Suprapubic skin (tissue), 4 donors: ENCODE measurements around the gene FGF18. TPM values are rescaled to one million over a fixed set of nuclear protein-coding genes. Genes with fewer than 3 reads are reported as not detected.
A peak's percentile ranks its signal among the peaks of the same experiment; 100 is the strongest.

Source experiments
- DNase-seq, 2 donors: peaks; one replicate each; pipeline ENCODE4 v3.0.0-alpha.2; 2019; ENCODE audit warnings: low spot score in 2 of 2
- H3K27ac ChIP-seq: fragments of 200-600 bp; sonication (generic); one replicate; pipeline ENCODE4 v1.5.1; 2019
- H3K27me3 ChIP-seq: fragments of 200-600 bp; sonication (generic); one replicate; pipeline ENCODE4 v1.5.1; 2019
- H3K36me3 ChIP-seq: fragments of 200-600 bp; sonication (generic); one replicate; pipeline ENCODE4 v1.5.1; 2019
- H3K4me1 ChIP-seq: fragments of 200-600 bp; sonication (generic); one replicate; pipeline ENCODE4 v1.5.1; 2019
- H3K4me3 ChIP-seq: fragments of 200-600 bp; sonication (generic); one replicate; pipeline ENCODE4 v1.5.1; 2019; ENCODE audit warnings: mild to moderate bottlenecking
- H3K9me3 ChIP-seq: fragments of 200-600 bp; sonication (generic); one replicate; pipeline ENCODE4 v1.5.1; 2019
- EP300 ChIP-seq: sonication (generic); formaldehyde crosslinking; IDR thresholded peaks from one replicate; pipeline ENCODE4 v1.6.1; 2017; ENCODE audit warnings: antibody characterized with exemption
- POLR2A ChIP-seq, 2 donors: fragments of 450-650 bp; IDR thresholded peaks; one replicate each; pipeline ENCODE4 v1.6.1; 2017; ENCODE audit warnings: antibody characterized with exemption in 2 of 2, mild to moderate bottlenecking in 2 of 2, moderate library complexity in 2 of 2
- POLR2AphosphoS5 ChIP-seq, 3 donors: sonication (generic); formaldehyde crosslinking; IDR thresholded peaks; one replicate each; pipeline ENCODE4 v1.6.1; 2017; ENCODE audit warnings: antibody characterized with exemption in 3 of 3
- WGBS: methylation state at CpG from one replicate; pipeline ENCODE4 v1.1.5; 2018; 5-methylcytosine and 5-hydroxymethylcytosine counted together
- total RNA-seq, 4 donors: library from RNA; depleted of rRNA; stranded (reverse); fragments of >200 nt; gene quantifications; one replicate each; pipeline ENCODE4 v1.1.0, GENCODE V29; 2016
- TF ChIP-seq, protein P1 (sequence below), 2 donors: fragments of 200-600 bp in 1 of 2; fragments of 450-650 bp in 1 of 2; sonication (generic) in 1 of 2; IDR thresholded peaks; one replicate each; pipeline ENCODE4 v1.5.1; 2016 to 2019; ENCODE audit warnings: antibody characterized with exemption in 2 of 2, mild to moderate bottlenecking in 1 of 2, moderate library complexity in 1 of 2

FGF18 gene
- total RNA-seq, 4 donors from 2014 or later, result 0.32 to 3.2 (median 0.50) TPM

DNA sequence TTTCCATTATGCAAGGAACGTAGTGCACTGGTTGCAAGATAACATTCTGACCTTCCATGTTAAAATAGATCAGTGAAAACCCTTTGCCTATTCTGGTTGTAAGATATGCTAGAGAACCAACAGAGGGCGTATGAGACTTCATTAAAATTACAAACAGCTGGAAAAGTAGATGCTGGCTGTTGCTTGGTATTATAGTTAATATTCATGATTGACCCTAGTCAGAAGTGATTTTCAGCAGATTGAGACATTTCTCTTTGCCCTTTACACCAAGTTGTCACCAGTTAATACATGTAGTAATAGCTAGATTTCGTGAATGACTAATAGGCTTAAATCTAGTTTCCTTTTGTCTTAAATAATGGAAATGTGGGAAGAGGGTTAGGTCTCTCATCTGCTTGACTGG is 13.8 kb upstream of the FGF18 start:
- no peak for DNase-seq
- no peaks in the 10 kb centered on the region for H3K9me3 ChIP-seq
- no peak for TF ChIP-seq EP300
- TF ChIP-seq POLR2A (IDR thresholded peaks at IDR 0.05), result no peak
- TF ChIP-seq POLR2AphosphoS5 (IDR thresholded peaks at IDR 0.05), result no peak
- TF ChIP-seq, protein P1, sequence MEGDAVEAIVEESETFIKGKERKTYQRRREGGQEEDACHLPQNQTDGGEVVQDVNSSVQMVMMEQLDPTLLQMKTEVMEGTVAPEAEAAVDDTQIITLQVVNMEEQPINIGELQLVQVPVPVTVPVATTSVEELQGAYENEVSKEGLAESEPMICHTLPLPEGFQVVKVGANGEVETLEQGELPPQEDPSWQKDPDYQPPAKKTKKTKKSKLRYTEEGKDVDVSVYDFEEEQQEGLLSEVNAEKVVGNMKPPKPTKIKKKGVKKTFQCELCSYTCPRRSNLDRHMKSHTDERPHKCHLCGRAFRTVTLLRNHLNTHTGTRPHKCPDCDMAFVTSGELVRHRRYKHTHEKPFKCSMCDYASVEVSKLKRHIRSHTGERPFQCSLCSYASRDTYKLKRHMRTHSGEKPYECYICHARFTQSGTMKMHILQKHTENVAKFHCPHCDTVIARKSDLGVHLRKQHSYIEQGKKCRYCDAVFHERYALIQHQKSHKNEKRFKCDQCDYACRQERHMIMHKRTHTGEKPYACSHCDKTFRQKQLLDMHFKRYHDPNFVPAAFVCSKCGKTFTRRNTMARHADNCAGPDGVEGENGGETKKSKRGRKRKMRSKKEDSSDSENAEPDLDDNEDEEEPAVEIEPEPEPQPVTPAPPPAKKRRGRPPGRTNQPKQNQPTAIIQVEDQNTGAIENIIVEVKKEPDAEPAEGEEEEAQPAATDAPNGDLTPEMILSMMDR (IDR thresholded peaks at IDR 0.05), result peak in 1 of 2 donors; percentile 15
- H3K36me3 ChIP-seq, result peaks cover 60% of the 10 kb centered on the region
- no peaks in the 10 kb centered on the region for H3K27me3 ChIP-seq
- peaks cover 4% of the 10 kb centered on the region for H3K4me1 ChIP-seq
- 43% methylated on average over 3 of the region's 3 CpGs for WGBS
- H3K4me3 ChIP-seq, result no peak overlapping the region
- no peak overlapping the region for H3K27ac ChIP-seq

DNA sequence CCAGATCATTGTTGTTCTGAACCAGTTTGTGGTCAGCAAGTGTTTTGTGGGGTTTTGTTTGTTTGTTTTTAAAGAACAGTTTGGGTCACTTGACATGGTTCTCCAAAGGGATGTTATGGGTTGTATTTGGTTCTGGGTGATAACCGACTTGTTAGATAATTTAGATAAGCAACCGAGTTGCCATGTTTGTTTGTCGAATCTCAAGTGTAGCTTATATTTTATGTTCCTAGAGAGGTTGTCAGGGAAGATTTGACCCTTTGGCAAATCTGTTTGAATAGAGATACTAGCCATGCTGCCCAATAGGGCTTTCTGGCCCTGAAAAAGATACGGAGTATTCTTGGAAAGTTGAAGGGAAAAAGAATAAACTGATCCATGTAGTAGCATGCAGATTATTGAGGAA is 12.2 kb upstream of the FGF18 start:
- H3K4me3 ChIP-seq, result no peak overlapping the region
- DNase-seq, result no peak
- peaks cover 62% of the 10 kb centered on the region for H3K36me3 ChIP-seq
- no peak for TF ChIP-seq EP300
- TF ChIP-seq POLR2AphosphoS5 (IDR thresholded peaks at IDR 0.05), result no peak
- TF ChIP-seq, protein P1 (IDR thresholded peaks at IDR 0.05), result no peak
- H3K4me1 ChIP-seq, result peaks cover 4% of the 10 kb centered on the region
- no peak overlapping the region for H3K27ac ChIP-seq
- 87% methylated on average over 4 of the region's 4 CpGs for WGBS
- H3K9me3 ChIP-seq, result no peaks in the 10 kb centered on the region
- H3K27me3 ChIP-seq, result no peaks in the 10 kb centered on the region

DNA sequence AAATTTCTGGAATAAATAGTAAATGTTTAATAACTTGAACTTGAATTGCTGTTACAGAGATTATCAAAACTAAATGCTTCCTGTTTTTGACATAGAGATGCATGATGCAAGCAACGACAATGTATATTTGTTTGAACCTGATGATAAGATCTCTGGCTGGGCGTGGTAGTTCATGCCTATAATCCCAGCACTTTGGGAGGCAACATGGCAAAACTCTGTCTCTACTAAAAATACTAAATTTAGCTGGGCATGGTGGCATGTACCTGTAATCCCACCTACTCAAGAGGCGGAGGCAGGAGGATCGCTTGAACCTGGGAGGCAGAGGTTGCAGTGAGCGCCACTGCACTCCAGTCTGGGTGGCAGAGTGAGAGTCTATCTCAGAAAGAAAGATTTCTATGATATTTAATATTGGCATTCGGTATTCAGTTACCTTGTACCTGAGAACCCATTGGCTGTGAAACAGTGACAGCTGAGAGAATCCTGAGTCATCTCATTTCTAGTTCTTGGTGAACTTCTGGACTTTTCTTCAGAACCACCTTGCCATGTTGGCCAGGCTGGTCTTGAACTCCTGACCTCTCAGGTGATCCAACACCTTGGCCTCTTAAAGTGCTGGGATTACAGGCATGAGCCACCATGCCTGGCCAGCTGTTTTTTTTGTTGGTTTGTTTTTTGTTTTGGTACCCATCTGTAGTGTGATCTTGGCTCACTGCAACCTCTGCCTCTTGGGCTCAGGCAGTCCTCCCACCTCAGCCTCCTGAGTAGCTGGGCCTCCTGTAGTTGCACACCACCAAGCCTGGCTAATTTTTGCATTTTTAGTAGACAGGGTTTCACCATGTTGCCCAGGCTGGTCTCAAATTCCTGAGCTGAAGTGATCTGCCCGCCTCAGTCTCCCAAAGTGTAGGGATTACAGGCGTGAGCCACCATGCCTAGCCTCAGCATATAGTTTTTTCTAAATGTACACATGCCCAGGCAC is 10.0 kb upstream of the FGF18 start:
- Histone ChIP-seq H3K9me3 (no peaks in the 10 kb centered on the region), H3K4me1 (peaks cover 4% of the 10 kb centered on the region), H3K27me3 (no peaks in the 10 kb centered on the region), H3K27ac (no peak overlapping the region), H3K4me3 (no peak overlapping the region), H3K36me3 (peaks cover 75% of the 10 kb centered on the region)
- TF ChIP-seq, protein P1 (IDR thresholded peaks at IDR 0.05), result no peak
- no peak for DNase-seq
- 85% methylated on average over 8 of the region's 8 CpGs for WGBS

DNA sequence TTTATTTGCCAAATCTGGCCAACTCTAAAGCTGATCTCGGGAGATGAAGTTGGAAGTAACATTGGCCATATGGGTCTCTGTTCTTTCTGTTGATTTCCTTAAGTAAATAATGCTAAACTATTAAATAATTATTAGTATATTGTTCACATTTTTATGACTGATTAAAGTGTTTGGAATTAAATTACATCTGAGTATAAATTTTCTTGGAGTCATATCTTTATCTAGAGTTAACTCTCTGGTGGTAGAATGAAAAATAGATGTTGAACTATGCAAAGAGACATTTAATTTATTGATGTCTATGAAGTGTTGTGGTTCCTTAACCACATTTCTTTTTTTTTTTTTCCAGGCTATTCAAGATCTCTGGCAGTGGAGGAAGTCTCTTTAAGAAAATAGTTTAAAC is 9.3 kb upstream of the FGF18 start:
- Histone ChIP-seq H3K4me3 (no peak overlapping the region), H3K9me3 (no peaks in the 10 kb centered on the region), H3K4me1 (peaks cover 4% of the 10 kb centered on the region), H3K27me3 (no peaks in the 10 kb centered on the region), H3K36me3 (peaks cover 70% of the 10 kb centered on the region), H3K27ac (no peak overlapping the region)
- TF ChIP-seq POLR2AphosphoS5 (IDR thresholded peaks at IDR 0.05) (no peak), POLR2A (IDR thresholded peaks at IDR 0.05) (no peak), EP300 (no peak)
- TF ChIP-seq, protein P1 (IDR thresholded peaks at IDR 0.05), result no peak
- DNase-seq, result no peak
- 0% methylated on average over 1 of the region's 1 CpG for WGBS

DNA sequence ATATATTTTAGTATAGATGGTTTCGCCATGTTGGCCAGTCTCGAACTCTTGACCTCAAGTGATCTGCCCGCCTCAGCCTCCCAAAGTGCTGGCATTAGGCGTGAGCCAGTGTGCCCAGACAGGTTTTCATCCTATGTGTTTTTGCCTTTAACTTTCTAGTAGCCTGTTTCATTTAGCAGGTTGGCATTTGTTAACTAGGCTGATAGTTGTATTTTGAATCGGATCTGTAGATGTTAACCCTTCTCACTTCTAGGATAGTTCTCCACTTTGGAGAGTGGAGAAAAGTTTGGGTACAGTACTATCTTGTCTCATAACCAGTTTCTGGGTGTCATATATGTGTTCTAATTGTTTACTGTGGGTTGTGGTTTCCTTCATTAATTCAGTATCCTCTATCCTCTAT is 7.3 kb upstream of the FGF18 start:
- Histone ChIP-seq H3K9me3 (no peaks in the 10 kb centered on the region), H3K36me3 (peaks cover 57% of the 10 kb centered on the region), H3K27me3 (no peaks in the 10 kb centered on the region), H3K4me3 (no peak overlapping the region), H3K4me1 (peaks cover 4% of the 10 kb centered on the region), H3K27ac (no peak overlapping the region)
- DNase-seq, result no peak
- WGBS, result 91% methylated on average over 5 of the region's 5 CpGs
- no peak for TF ChIP-seq POLR2A (IDR thresholded peaks at IDR 0.05)
- no peak for TF ChIP-seq POLR2AphosphoS5 (IDR thresholded peaks at IDR 0.05)
- TF ChIP-seq EP300, result no peak
- TF ChIP-seq, protein P1 (IDR thresholded peaks at IDR 0.05), result no peak
